Heart right ventricle (tissue), 16 donors: ENCODE results near the gene NT5DC3. TPM values are rescaled to one million over a fixed set of nuclear protein-coding genes. Genes with fewer than 3 reads are reported as not detected.

Source experiments
- ATAC-seq, 8 donors: fragments of 200-7000 bp; cut with Tn5 transposase; one replicate each; pipeline ENCODE4 v1.9.1; 2020; ENCODE audit warnings: mild to moderate bottlenecking in 8 of 8, moderate library complexity in 8 of 8, moderate number of reproducible peaks in 1 of 8
- DNase-seq, 2 donors: peaks; one replicate each; pipeline ENCODE4 v3.0.0-alpha.2; 2020
- H3K27ac ChIP-seq, 10 donors: fragments of 200-600 bp; sonication (generic) in 2 of 10; one replicate each; pipeline versions ENCODE4 v1.5.0 to v1.8.0; 2020 to 2022; ENCODE audit warnings: mild to moderate bottlenecking in 3 of 10
- H3K27me3 ChIP-seq, 7 donors: fragments of 200-600 bp; one replicate each; pipeline ENCODE4 v1.8.0; 2021 to 2022; ENCODE audit warnings: mild to moderate bottlenecking in 2 of 7
- H3K36me3 ChIP-seq, 9 donors: fragments of 200-600 bp; sonication (generic) in 1 of 9; one replicate each; pipeline versions ENCODE4 v1.5.0 to v1.8.0; 2020 to 2022; ENCODE audit warnings: mild to moderate bottlenecking in 2 of 9
- H3K4me1 ChIP-seq, 9 donors: fragments of 200-600 bp; sonication (generic) in 1 of 9; one replicate each; pipeline versions ENCODE4 v1.5.0 to v1.8.0; 2020 to 2022; ENCODE audit warnings: mild to moderate bottlenecking in 4 of 9
- H3K4me3 ChIP-seq, 10 donors: fragments of 200-600 bp; sonication (generic) in 2 of 10; one replicate each; pipeline versions ENCODE4 v1.5.0 to v1.8.0; 2020 to 2022; ENCODE audit warnings: mild to moderate bottlenecking in 7 of 10, moderate library complexity in 2 of 10
- H3K9me3 ChIP-seq, 11 donors: fragments of 200-600 bp in 10 of 11; sonication (generic) in 2 of 11; one replicate each; pipeline versions ENCODE4 v1.5.0 to v1.8.0; 2013 to 2022; ENCODE audit warnings: mild to moderate bottlenecking in 2 of 11, control low read depth in 1 of 11, moderate library complexity in 1 of 11
- CTCF ChIP-seq, 9 donors: fragments of 200-600 bp; sonication (generic) in 2 of 9; IDR thresholded peaks; one replicate each; pipeline versions ENCODE4 v1.5.0 to v1.8.0; 2021 to 2022; ENCODE audit warnings: antibody characterized with exemption in 9 of 9, mild to moderate bottlenecking in 5 of 9, moderate library complexity in 1 of 9
- WGBS, 2 donors: extraction: QIAGEN DNeasy Blood & Tissue Kit; methylation state at CpG; one replicate each; pipeline ENCODE4 v1.1.7; 2013; ENCODE audit warnings: inconsistent platforms in 1 of 2; 5-methylcytosine and 5-hydroxymethylcytosine counted together
- intact Hi-C, 10 donors: fragments of 100-400 bp; cut with DNase I; formaldehyde crosslinking; loops; one replicate each; pipeline versions ENCODE4 v1.11.1 to v1.14.2; 2022
- polyA plus RNA-seq, 2 donors: library from polyadenylated mRNA; stranded (reverse); fragments of 200-250 nt; gene quantifications; one replicate each; pipeline ENCODE4 v1.2.3, GENCODE V29; 2013
- total RNA-seq, 10 donors: library from RNA; stranded (reverse); fragmentation: NEBNext Ultra II Directional in 3 of 10; extraction: Animal tissue kit (Norgen Biotek cat#: 25700) in 3 of 10; gene quantifications; one replicate each; pipeline versions ENCODE4 v1.2.1 to v1.2.4, GENCODE V29; 2021 to 2023
- donor health status: Arrhythmogenic right ventricular cardiomyopathy.
- donor health status: ischemic (EF 13 %, LVEDD 7.1; RV severe dilation, severe dysfunction).
- donor health status: healthy with polysubstance abuse.
- donor health status: DM: no; HTN: yes; CAD: no.
- donor health status: DM: no; HTN: no; CAD: no.
- donor health status: ischemic (EF 25% LVEDD 6.9; RV normal size, moderate dysfunction).
- donor health status: ischemic (EF 25% LVEDD 5.7; RV mildly dilated, moderate dysfunction).
- donor health status: healthy.
- donor health status: DM: yes; HTN: yes; CAD: no.
- donor health status: Ischemic cardiomyopathy.
- donor health status: ischemic (EF 35%, LVEDD 5.7; RV mildly dilated, moderate dysfunction).
- donor health status: nonischemic (EF 11% LVEDD 7.7; RV severe dilation, severe dysfunction).
- donor health status: DM: yes; HTN: yes; CAD: no.
- donor health status: PGD.
- donor health status: ischemic (EF 29% LVEDD 5.4; RV normal size, mild dysfunction).
- donor health status: nonischemic (EF 23%, LVEDD 6.1; RV moderate dilation, normal function).

Gene NT5DC3
- total and polyA plus RNA-seq, 12 donors, result 1.0 to 4.9 (median 3.4) TPM

- Histone ChIP-seq H3K4me3 (peak overlapping the region in 4 of 10 donors; percentile 4 to 28 (median 26)), H3K36me3 (peaks cover 0 to 5% (median 0%) of the 10 kb centered on the region in 9 donors), H3K4me1 (peaks cover 2 to 29% (median 16%) of the 10 kb centered on the region in 9 donors), H3K9me3 (no peaks in the 10 kb centered on the region), H3K27me3 (no peaks in the 10 kb centered on the region), H3K27ac (peak overlapping the region in 4 of 10 donors; percentile 16 to 47 (median 34))
- no peak for TF ChIP-seq CTCF (IDR thresholded peaks at IDR 0.05)
- WGBS, 2 donors, result 13 to 18% methylated on average over 16 of the region's 16 CpGs
- intact Hi-C loops, result no loop called here
- DNase-seq (peak; percentile 17 to 61), ATAC-seq (peak; percentile 57 to 80 (median 71))
Observed at GRCh38 chr12:103799857-103800771, 40.9 kb downstream of the NT5DC3 start.

DNA sequence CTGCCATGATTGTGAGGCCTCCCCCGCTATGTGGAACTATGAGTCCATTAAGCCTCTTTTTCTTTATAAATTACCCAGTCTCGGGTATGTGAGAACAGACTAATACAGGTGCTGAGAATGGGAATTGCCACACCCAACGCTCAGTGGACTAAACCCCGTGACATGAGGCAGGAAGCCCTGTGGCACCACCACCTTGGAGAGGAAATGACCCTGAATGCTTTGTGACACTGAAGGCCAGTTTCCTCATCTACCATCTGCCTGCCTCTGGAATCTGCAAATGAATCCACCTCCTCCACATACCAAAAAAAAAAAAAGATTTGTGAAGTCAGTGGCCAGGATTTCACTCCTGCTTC, 41.6 kb downstream of the NT5DC3 start:
- H3K27ac ChIP-seq, result peak overlapping the region in 1 of 10 donors; percentile 30
- WGBS, 2 donors, result 77 to 84% methylated on average over 4 of the region's 4 CpGs
- no peak overlapping the region for H3K4me3 ChIP-seq
- H3K9me3 ChIP-seq, result no peaks in the 10 kb centered on the region
- DNase-seq, result no peak
- TF ChIP-seq CTCF (IDR thresholded peaks at IDR 0.05), result no peak
- H3K4me1 ChIP-seq, result peaks cover 2 to 23% (median 16%) of the 10 kb centered on the region in 9 donors
- intact Hi-C loops, result no loop called here
- no peaks in the 10 kb centered on the region for H3K27me3 ChIP-seq
- peak in 1 of 8 donors; percentile 18 for ATAC-seq
- peaks cover 0 to 5% (median 0%) of the 10 kb centered on the region in 9 donors for H3K36me3 ChIP-seq

DNA sequence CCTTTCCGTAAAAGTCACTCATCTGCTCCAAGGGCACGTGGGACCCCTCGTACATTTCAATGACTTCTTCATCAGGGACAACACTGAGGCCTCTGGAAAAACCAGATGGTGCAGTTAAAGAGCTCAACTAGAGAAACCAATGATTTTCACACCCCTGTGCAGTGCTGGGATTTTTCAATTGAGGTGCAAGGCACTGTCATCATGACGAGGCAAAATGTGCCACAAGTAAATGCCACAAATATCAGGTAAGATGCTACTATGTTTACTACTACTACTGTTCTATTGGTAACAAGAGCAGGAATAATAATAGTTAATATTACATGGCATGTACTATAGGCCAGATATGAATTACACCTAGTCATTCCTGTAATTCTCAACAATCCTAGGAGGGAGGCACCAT, 42.4 kb downstream of the NT5DC3 start:
- DNase-seq, result no peak
- no peak for ATAC-seq
- TF ChIP-seq CTCF (IDR thresholded peaks at IDR 0.05), result no peak
- Histone ChIP-seq H3K27me3 (no peaks in the 10 kb centered on the region), H3K27ac (no peak overlapping the region), H3K4me3 (no peak overlapping the region), H3K9me3 (no peaks in the 10 kb centered on the region), H3K4me1 (peaks cover 2 to 23% (median 16%) of the 10 kb centered on the region in 9 donors), H3K36me3 (peaks cover 0 to 5% (median 0%) of the 10 kb centered on the region in 9 donors)
- intact Hi-C loops, result no loop called here
- whole genome bisulfite sequencing, 2 donors, result 96 to 99% methylated on average over 4 of the region's 4 CpGs

- Histone ChIP-seq H3K36me3 (peaks cover 0 to 24% (median 0%) of the 10 kb centered on the region in 9 donors), H3K4me1 (peaks cover 0 to 2% (median 1%) of the 10 kb centered on the region in 9 donors), H3K27ac (no peak overlapping the region), H3K9me3 (no peaks in the 10 kb centered on the region), H3K27me3 (no peaks in the 10 kb centered on the region), H3K4me3 (no peak overlapping the region)
- ATAC-seq (peak in 2 of 8 donors; percentile 61 to 70), DNase-seq (no peak)
- intact Hi-C loops, result no loop called here
- TF ChIP-seq CTCF (IDR thresholded peaks at IDR 0.05), result no peak
- WGBS, 2 donors, result 44 to 50% methylated on average over 4 of the region's 4 CpGs
Observed at GRCh38 chr12:103794309-103795213, 46.5 kb downstream of the NT5DC3 start.
